ENCODE results near the gene LYST.

The LYST gene

DNA sequence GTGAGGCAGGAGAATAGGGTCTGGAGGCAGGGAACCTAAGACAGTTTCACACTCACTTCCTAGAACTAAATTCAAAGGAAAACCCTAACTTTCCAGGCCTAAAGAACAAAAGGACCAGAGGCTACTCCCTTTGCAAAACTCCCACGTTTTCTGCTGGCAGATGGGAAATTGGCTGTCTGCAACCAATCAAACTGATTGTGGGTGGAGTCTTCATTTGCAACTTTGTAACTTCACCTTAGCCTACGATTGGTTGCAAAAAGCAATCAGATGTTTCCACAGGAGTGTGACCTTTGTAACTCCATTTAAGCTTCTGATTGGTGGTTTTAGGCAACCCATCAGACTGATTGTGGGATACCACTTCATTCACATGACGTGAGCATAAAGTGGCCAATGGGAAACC is 197.4 kb downstream of the LYST start:
- Histone ChIP-seq H3K9me3 (replicated peaks in 1 of 11) (peaks cover 54 to 68% (median 57%) of the 10 kb centered on the region in 11 experiments), H3K4me2 (no peak overlapping the region), H3K4me1 (no peaks in the 10 kb centered on the region), H3K4me3 (0 out of 20 replicates have a peak overlapping the region, but pooled peaks of 1 of the 10 experiments have one; percentile 4), H3K27me3 (no peaks in the 10 kb centered on the region), H3K9ac (no peak overlapping the region), H3K36me3 (peaks cover 28 to 100% (median 78%) of the 10 kb centered on the region in 11 experiments), H3K27ac (no peak overlapping the region), H4K20me1 (peaks cover 0 to 12% (median 0%) of the 10 kb centered on the region in 11 experiments; a peak in 3 of 22 replicates)
- TF ChIP-seq Cebpa-rat (IDR thresholded peaks at IDR 0.05): no peak

- no peak for TF ChIP-seq Cebpa-rat (IDR thresholded peaks at IDR 0.05)
- Histone ChIP-seq H3K9me3 (replicated peaks in 1 of 11) (peaks cover 0 to 12% (median under 1%) of the 10 kb centered on the region in 11 experiments; a peak in 8 of 22 replicates), H3K9ac (no peak overlapping the region), H3K27me3 (no peaks in the 10 kb centered on the region), H3K27ac (no peak overlapping the region), H3K4me3 (no peak overlapping the region), H3K36me3 (peaks cover 0 to 93% (median 63%) of the 10 kb centered on the region in 11 experiments; a peak in 18 of 22 replicates), H3K4me2 (no peak overlapping the region), H4K20me1 (peaks cover 0 to 12% (median 0%) of the 10 kb centered on the region in 11 experiments; a peak in 3 of 22 replicates), H3K4me1 (no peaks in the 10 kb centered on the region)
Measured at GRCh38 chr1:235663628-235664027, 203.1 kb downstream of the LYST start.

- no peak overlapping the region for H3K27ac ChIP-seq
- H3K9me3 ChIP-seq (replicated peaks in 1 of 11): no peaks in the 10 kb centered on the region
- H3K4me2 ChIP-seq: no peak overlapping the region
- peaks cover 0 to 72% (median 51%) of the 10 kb centered on the region in 11 experiments; a peak in 18 of 22 replicates for H3K36me3 ChIP-seq
- H3K27me3 ChIP-seq: no peaks in the 10 kb centered on the region
- no peak for TF ChIP-seq Cebpa-rat (IDR thresholded peaks at IDR 0.05)
- H4K20me1 ChIP-seq: peaks cover 0 to 6% (median 0%) of the 10 kb centered on the region in 11 experiments; a peak in 3 of 22 replicates
- no peak overlapping the region for H3K9ac ChIP-seq
- no peaks in the 10 kb centered on the region for H3K4me1 ChIP-seq
- no peak overlapping the region for H3K4me3 ChIP-seq
Measured at GRCh38 chr1:235661568-235661967, 205.1 kb downstream of the LYST start.

GRCh38 chr1:235659186-235659771 is 207.4 kb downstream of the LYST start:
- Histone ChIP-seq H4K20me1 (peaks cover 0 to 6% (median 0%) of the 10 kb centered on the region in 11 experiments; a peak in 2 of 22 replicates), H3K4me2 (no peak overlapping the region), H3K4me1 (no peaks in the 10 kb centered on the region), H3K36me3 (peaks cover 0 to 50% (median 42%) of the 10 kb centered on the region in 11 experiments; a peak in 18 of 22 replicates), H3K27ac (no peak overlapping the region), H3K9ac (no peak overlapping the region), H3K27me3 (peaks cover 0 to 7% (median 2%) of the 10 kb centered on the region in 11 experiments; a peak in 9 of 22 replicates), H3K4me3 (no peak overlapping the region), H3K9me3 (replicated peaks in 1 of 11) (peaks cover 0 to 8% (median under 1%) of the 10 kb centered on the region in 11 experiments; a peak in 5 of 22 replicates)
- no peak for TF ChIP-seq Cebpa-rat (IDR thresholded peaks at IDR 0.05)

DNA sequence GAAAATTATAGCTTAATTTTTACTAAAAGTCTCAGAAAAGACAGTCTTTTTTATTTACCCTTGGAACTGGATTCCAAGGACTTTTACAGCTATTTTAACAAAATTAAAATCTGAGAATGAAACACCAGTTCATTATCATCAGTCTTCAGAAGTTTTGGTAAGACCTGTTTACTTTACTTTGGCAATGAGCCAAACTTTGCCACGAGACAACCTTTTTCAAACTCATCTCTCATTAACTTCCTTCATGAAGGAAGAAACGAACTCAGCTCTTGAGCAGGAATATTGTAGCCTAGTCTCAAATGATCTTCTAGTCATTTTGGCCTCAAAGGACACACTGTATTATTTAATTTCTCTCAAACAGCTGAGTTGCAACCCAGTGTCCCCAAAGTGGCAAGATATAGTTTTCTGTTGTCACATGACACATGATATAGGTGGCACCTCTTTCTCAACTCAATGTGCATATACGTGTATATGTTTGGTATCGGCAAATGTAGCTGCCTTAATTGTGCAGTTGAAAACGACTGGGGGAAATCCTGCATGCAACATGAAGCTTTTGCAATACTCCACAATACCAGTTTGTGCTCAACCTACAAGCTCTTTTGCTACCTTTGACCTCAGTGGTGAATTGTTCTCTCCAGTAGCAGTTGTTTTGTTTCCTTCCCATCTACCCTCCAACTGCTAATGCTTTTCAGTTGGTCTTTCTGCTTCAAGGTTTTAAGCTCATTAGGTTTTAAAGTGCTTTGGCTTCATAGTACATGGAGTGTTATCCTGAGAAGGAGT is 208.8 kb downstream of the LYST start:
- Histone ChIP-seq H3K4me3 (no peak overlapping the region), H3K9ac (no peak overlapping the region), H4K20me1 (0 out of 22 replicates have a peak, but pooled peaks cover 0 to 3% (median 0%) of the 10 kb centered on the region in 11 experiments), H3K9me3 (replicated peaks in 1 of 11) (peaks cover 0 to 12% (median 7%) of the 10 kb centered on the region in 11 experiments; a peak in 10 of 22 replicates), H3K27me3 (peaks cover 2 to 19% (median 11%) of the 10 kb centered on the region in 11 experiments; a peak in 19 of 22 replicates), H3K27ac (no peak overlapping the region), H3K4me1 (no peaks in the 10 kb centered on the region), H3K36me3 (peaks cover 0 to 37% (median 29%) of the 10 kb centered on the region in 11 experiments; a peak in 18 of 22 replicates), H3K4me2 (no peak overlapping the region)
- TF ChIP-seq Cebpa-rat (IDR thresholded peaks at IDR 0.05): no peak

DNA sequence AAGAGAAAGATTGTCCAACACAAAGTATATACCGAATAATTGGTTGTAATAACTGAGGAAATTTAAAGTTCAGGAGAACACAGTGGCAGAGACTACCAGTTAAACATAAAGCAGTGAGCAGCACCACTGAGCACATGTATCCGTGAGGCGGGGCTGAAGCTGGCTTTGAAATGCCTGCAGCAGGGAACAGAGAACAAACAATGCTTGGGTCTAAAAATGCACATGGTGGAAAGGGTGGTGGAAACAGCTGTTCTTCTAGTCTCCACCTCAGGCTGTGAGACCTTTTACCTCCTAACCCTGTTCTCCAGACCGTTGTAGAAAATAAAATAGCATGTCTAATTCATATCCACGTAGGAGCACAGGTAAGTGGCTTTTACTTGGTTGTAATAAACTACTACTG is 209.4 kb downstream of the LYST start:
- Histone ChIP-seq H3K9ac (no peak overlapping the region), H3K36me3 (peaks cover 0 to 31% (median 22%) of the 10 kb centered on the region in 11 experiments; a peak in 18 of 22 replicates), H4K20me1 (0 out of 22 replicates have a peak, but pooled peaks cover 0 to 3% (median 0%) of the 10 kb centered on the region in 11 experiments), H3K27me3 (peaks cover 8 to 25% (median 17%) of the 10 kb centered on the region in 11 experiments), H3K27ac (no peak overlapping the region), H3K4me2 (no peak overlapping the region), H3K4me3 (no peak overlapping the region), H3K9me3 (replicated peaks in 1 of 11) (peaks cover 0 to 14% (median 7%) of the 10 kb centered on the region in 11 experiments; a peak in 12 of 22 replicates), H3K4me1 (no peaks in the 10 kb centered on the region)
- no peak for TF ChIP-seq Cebpa-rat (IDR thresholded peaks at IDR 0.05)

GRCh38 chr1:235652364-235652763 is 214.3 kb downstream of the LYST start:
- no peak for TF ChIP-seq Cebpa-rat (IDR thresholded peaks at IDR 0.05)
- H3K27ac ChIP-seq: no peak overlapping the region
- no peak overlapping the region for H3K4me3 ChIP-seq
- peaks cover 13 to 33% (median 25%) of the 10 kb centered on the region in 11 experiments; a peak in 21 of 22 replicates for H3K9me3 ChIP-seq (replicated peaks in 1 of 11)
- no peak overlapping the region for H3K9ac ChIP-seq
- H4K20me1 ChIP-seq: peaks cover 0 to 31% (median 10%) of the 10 kb centered on the region in 11 experiments; a peak in 10 of 22 replicates
- no peak overlapping the region for H3K4me2 ChIP-seq
- H3K4me1 ChIP-seq: peaks cover 9 to 23% (median 16%) of the 10 kb centered on the region in 10 experiments; a peak in 19 of 20 replicates
- no peaks in the 10 kb centered on the region for H3K36me3 ChIP-seq
- H3K27me3 ChIP-seq: peaks cover 55 to 73% (median 65%) of the 10 kb centered on the region in 11 experiments

- Histone ChIP-seq H4K20me1 (peaks cover 0 to 31% (median 10%) of the 10 kb centered on the region in 11 experiments; a peak in 11 of 22 replicates), H3K4me3 (peak overlapping the region in 7 of 10 experiments; percentile 41 to 58 (median 47); a peak in 8 of 20 replicates), H3K27ac (no peak overlapping the region), H3K4me2 (peak overlapping the region in 4 of 11 experiments; percentile 69 to 87 (median 83); a peak in 4 of 22 replicates), H3K9ac (no peak overlapping the region), H3K27me3 (peaks cover 66 to 83% (median 76%) of the 10 kb centered on the region in 11 experiments), H3K4me1 (peaks cover 9 to 23% (median 16%) of the 10 kb centered on the region in 10 experiments; a peak in 19 of 20 replicates), H3K36me3 (no peaks in the 10 kb centered on the region), H3K9me3 (replicated peaks in 1 of 11) (peaks cover 13 to 33% (median 25%) of the 10 kb centered on the region in 11 experiments; a peak in 21 of 22 replicates)
- no peak for TF ChIP-seq Cebpa-rat (IDR thresholded peaks at IDR 0.05)
Measured at GRCh38 chr1:235651170-235651806, 215.4 kb downstream of the LYST start.

Data from BLaER1 treated with 17β-estradiol and CSF1 and Interleukin-3, amounts not matched to agents 10 nM and 100 nM (cell line).